ENCODE results near the gene ALG2. TPM values are rescaled to one million over a fixed set of nuclear protein-coding genes. Genes with fewer than 3 reads are reported as not detected.

Gene ALG2
- total and polyA plus RNA-seq, 9 of the 15 experiments (the other 6 are each of a cell fraction or from before 2014, with no cell fraction given), result 4.9 to 41.9 (median 20.2) TPM

DNA sequence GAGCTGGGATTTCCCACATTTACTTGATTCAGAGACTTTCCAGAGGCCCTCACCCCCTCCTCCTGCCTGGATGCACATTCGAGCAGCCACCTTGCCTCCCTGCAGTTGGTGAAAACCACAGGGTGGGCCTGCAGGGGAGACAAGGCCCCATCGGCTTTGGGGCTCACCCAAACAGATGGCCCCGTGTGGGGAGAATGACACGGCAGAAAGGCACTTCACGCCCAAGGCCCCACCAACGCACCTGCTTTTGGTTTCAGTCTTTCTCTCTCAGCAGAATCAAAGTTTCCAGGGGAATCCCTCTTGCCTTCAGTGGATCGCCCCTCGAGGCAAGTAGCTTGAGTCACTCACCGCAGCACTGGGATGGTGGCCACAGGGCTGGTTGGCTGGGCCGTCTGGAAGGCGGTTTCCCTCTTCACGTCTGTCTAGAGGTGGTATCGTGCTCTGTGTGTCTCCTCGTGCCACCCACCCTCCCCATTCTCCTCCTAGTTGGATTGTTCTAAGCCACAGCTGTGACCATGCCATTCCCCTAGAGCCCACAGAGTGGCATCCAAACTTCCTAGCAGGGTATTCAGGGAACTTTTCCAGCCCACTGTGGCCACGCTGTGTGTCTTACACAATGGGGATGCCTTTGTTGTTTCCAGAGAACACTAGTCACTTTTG lies 32.2 kb upstream of the ALG2 start:
- H3K4me2 ChIP-seq (ENCODE audit: insufficient read depth, low read length), result no peak overlapping the region
- H3K4me1 ChIP-seq (replicated peaks in 1 of 2; ENCODE audit: control insufficient read depth in 2 of 2, insufficient read depth in 2 of 2, low read length in 2 of 2), result peaks cover 0 to 5% of the 10 kb centered on the region in 2 experiments; a peak in 3 of 5 replicates
- POLR2A ChIA-PET, result no interaction called here
- no peaks in the 10 kb centered on the region for H3K9me1 ChIP-seq (ENCODE audit: control insufficient read depth, insufficient read depth, low read length)
- WGBS (ENCODE audit: insufficient coverage, low coverage, missing lambda C conversion rate), result 14% methylated on average over 15 of the region's 15 CpGs
- DNase-seq (ENCODE audit: extremely low read depth in 1 of 4, low spot score in 3 of 4) (peak in 2 of 4 experiments; percentile 19 to 20), ATAC-seq (peak; percentile 56), FAIRE-seq (no peak)
- in situ Hi-C loops (cut with MboI) (loop anchor here (25.0 kb wide), 1 partner anchor 758 kb away; no protein-coding TSS in a partner anchor), intact Hi-C loops (cut with micrococcal nuclease) (no loop called here)
- peak overlapping the region; percentile 67 for H2AFZ ChIP-seq (ENCODE audit: low read depth, low read length)
- H3K9ac ChIP-seq (ENCODE audit: insufficient read depth in 1 of 2, low read depth in 2 of 2, low read length in 2 of 2), result peak overlapping the region in 1 of 2 experiments; percentile 46; a peak in 2 of 4 replicates
- BruUV-seq (replicated peaks), result no TSS peak
- CTCF ChIA-PET (ENCODE audit: low intra/inter-chr PET ratio), result no interaction called here
- no peaks in the 10 kb centered on the region for H3K36me3 ChIP-seq (ENCODE audit: control insufficient read depth, insufficient read depth, low read length)
- H3K9me3 ChIP-seq (replicated peaks; ENCODE audit: control insufficient read depth, insufficient read depth, low read depth, low read length), result no peaks in the 10 kb centered on the region
- H4K20me1 ChIP-seq (replicated peaks; ENCODE audit: control insufficient read depth, insufficient read depth, low read length), result no peaks in the 10 kb centered on the region
- 0 out of 5 replicates have a peak, but pooled peaks cover 0 to 3% of the 10 kb centered on the region in 2 experiments for H3K27me3 ChIP-seq (ENCODE audit: control insufficient read depth in 2 of 2, insufficient read depth in 2 of 2, low read length in 2 of 2)
- H3K27ac ChIP-seq (ENCODE audit: extremely low read depth, low read depth, low read length), result no peak overlapping the region
- no peak overlapping the region for H3K4me3 ChIP-seq
- no peaks in the 10 kb centered on the region for H3K79me2 ChIP-seq (ENCODE audit: control insufficient read depth, insufficient read depth, low read length)
- TF ChIP-seq E2F4 (CRISPR knock-in tag; IDR thresholded peaks at IDR 0.05; ENCODE audit: low read depth) (no peak), SPI1 (IDR thresholded peaks at IDR 0.05; ENCODE audit: borderline replicate concordance, low read depth, low read length) (no peak), KAT2B (IDR thresholded peaks at IDR 0.05; ENCODE audit: low read depth, low read length) (no peak), EHMT2 (IDR thresholded peaks at IDR 0.05) (no peak), MAFG (tag; conservative IDR thresholded peaks at IDR 0.05) (0 out of 2 replicates have a peak, but pooled peaks have one; percentile 22), NCOA6 (IDR thresholded peaks at IDR 0.05) (no peak), NCOA1 (IDR thresholded peaks at IDR 0.05; ENCODE audit: low read depth) (no peak), MAFK (IDR thresholded peaks at IDR 0.05; ENCODE audit: low read length) (0 out of 2 replicates have a peak, but pooled peaks have one; percentile 14), YBX1 (IDR thresholded peaks at IDR 0.05) (no peak), ZNF398 (CRISPR knock-in tag; IDR thresholded peaks at IDR 0.05) (no peak), STAT5A (IDR thresholded peaks at IDR 0.05; ENCODE audit: borderline replicate concordance, low read length) (no peak), RHOXF2B (CRISPR knock-in tag; conservative IDR thresholded peaks at IDR 0.05) (no peak), NFRKB (IDR thresholded peaks at IDR 0.05; ENCODE audit: low read depth) (no peak), E2F6 (IDR thresholded peaks at IDR 0.05; ENCODE audit: borderline replicate concordance in 1 of 2, extremely low read depth in 1 of 2, insufficient read depth in 1 of 2, insufficient read length in 1 of 2, low read depth in 1 of 2, low read length in 1 of 2, poor library complexity in 1 of 2, severe bottlenecking in 1 of 2) (peak in 1 of 2 experiments; percentile 9), RNF2 (IDR thresholded peaks at IDR 0.05) (no peak), POLR3G (IDR thresholded peaks at IDR 0.05; ENCODE audit: extremely low read depth, insufficient read length, insufficient replicate concordance) (no peak), MTA1 (IDR thresholded peaks at IDR 0.05; ENCODE audit: borderline replicate concordance) (no peak)
- TF ChIP-seq, protein P1, sequence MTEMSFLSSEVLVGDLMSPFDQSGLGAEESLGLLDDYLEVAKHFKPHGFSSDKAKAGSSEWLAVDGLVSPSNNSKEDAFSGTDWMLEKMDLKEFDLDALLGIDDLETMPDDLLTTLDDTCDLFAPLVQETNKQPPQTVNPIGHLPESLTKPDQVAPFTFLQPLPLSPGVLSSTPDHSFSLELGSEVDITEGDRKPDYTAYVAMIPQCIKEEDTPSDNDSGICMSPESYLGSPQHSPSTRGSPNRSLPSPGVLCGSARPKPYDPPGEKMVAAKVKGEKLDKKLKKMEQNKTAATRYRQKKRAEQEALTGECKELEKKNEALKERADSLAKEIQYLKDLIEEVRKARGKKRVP (CRISPR knock-in tag; IDR thresholded peaks at IDR 0.05), result no peak
